ENCODE measurements around the gene LILRB3.

LILRB3 gene

GRCh38 chr19:54173951-54174834 is 48.6 kb downstream of the LILRB3 start:
- Histone ChIP-seq H3K27ac (peak overlapping the region in 1 of 21 experiments; percentile 26), H3K4me3 (no peak overlapping the region)

DNA sequence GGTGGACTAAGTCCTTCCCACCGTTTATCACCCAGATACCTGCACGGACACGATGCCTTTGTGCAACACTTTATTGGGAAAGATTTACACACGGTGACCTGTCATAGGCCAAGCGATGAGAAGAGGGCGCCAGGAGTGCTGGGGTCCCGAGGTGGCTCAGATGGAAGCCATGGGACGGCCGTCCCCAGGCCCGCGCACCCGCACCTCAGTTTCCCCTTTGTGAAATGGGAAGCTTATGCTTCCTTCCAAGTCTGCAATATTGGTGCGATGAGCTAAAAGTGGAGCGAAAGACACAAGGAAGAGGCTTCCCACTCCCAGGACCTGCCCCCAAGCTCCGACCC is 49.5 kb downstream of the LILRB3 start:
- H3K27ac ChIP-seq: peak overlapping the region in 2 of 21 experiments; percentile 26 to 67
- peak overlapping the region in 2 of 7 experiments; percentile 36 to 37 for H3K4me3 ChIP-seq

GRCh38 chr19:54172471-54173358 is 50.1 kb downstream of the LILRB3 start, which contains the start of gene TMC4:
TSS of gene TMC4 (minus strand) at chr19:54173160. CDS start at chr19:54173117, 43 bp downstream.
- peak within 1 kb of the TSS in 3 of 7 experiments; percentile 2 to 37 (median 36) for H3K4me3 ChIP-seq
- H3K27ac ChIP-seq: peak within 1 kb of the TSS in 10 of 21 experiments; percentile 3 to 78 (median 48)

DNA sequence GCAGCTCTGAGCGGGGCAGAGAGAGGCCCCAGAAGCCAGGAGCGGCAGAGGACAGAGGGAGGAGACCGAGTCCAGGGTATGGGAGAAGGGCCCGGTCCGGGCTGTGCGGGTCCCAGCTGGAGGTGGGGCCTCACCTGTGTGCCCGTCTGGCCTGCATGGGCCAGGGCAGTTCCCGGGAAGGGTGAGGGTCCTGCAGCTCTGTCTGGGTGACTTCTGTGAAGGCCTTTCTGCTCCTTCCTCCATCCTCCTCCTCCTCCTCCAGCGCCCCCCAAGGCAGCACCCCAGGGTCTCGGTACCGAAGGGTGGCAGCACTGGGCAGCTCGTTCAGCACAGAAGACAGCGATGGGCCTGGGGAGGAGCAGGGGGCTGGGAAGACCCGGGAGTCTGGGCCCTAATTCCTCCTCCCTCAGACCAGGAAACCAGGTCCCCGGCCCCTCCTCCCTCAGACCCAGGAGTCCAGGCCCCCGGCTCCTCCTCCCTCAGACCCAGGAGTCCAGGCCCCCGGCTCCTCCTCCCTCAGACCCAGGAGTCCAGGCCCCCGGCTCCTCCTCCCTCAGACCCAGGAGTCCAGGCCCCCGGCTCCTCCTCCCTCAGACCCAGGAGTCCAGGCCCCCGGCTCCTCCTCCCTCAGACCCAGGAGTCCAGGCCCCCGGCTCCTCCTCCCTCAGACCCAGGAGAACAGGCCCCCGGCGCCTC is 50.9 kb downstream of the LILRB3 start:
- peak overlapping the region in 1 of 7 experiments; percentile 10 for H3K4me3 ChIP-seq
- peak overlapping the region in 1 of 21 experiments; percentile 11 for H3K27ac ChIP-seq

DNA sequence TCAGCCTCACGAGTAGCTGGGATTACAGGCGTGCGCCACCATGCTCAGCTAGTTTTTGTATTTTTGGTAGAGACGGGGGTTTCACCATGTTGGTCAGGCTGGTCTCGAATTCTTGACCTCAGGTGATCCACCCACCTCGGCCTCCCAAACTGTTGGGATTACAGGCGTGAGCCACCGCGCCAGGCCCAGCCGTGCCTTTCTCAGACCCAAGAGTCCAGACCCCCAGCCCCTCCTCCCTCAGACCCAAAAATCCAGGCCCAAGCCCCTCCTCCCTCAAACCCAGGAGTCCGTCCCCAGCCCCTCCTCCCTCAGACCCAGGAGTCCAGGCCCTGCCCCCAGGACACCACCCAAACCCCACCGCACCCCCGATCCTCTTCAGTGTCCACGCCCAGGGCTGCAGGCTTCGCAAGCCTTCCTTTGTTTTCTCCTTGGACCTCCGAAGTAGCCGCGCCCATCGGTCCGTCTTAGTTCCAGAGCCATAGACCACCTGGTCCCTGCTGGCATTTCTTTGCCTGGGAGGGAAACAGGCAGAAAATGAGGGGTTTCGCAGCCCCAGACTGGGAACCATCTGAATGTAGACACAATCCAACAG is 53.6 kb downstream of the LILRB3 start:
- Histone ChIP-seq H3K27ac (no peak overlapping the region), H3K4me3 (no peak overlapping the region)

DNA sequence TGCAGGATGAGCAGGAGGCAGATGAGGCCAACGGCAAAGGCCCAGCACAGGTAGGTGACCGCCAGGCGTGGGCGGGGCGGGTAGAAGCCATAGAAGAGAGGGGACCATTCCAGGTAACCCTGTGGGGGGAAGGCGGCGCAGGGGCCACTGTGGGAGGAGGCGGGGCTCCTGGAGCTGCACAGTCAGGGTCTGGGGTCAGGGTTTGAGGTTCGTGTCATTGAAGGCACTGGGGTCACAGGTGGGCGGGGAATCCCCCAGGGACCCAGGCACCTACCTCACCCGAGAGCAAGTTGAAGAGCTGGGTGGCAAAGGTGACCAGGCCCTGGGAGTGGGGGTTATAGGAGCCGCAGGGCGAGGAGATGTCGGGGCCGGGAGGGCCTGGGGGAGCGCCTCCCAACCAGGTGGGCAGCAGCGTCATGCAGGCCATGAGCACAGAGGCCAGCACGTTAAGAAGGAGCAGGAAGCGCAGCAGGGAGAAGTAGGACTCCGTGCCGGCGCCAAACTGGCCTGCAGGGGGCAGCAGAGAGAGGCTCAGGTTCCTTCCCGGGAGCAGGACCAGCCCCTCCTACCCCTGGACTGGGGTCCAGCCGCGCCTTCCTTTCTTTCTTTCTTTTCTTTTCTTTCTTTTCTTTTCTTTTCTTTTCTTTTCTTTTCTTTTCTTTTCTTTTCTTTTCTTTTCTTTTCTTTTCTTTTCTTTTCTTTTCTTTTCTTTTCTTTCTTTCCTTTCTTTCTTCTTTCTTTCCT is 54.5 kb downstream of the LILRB3 start:
- H3K4me3 ChIP-seq: no peak overlapping the region
- H3K27ac ChIP-seq: no peak overlapping the region

Data from skin epidermis (tissue), 12 donors.